ENCODE data around the gene EVI5. TPM values are rescaled to one million over a fixed set of nuclear protein-coding genes. Genes with fewer than 3 reads are reported as not detected.
"Not testable (repeated sequence)": the region's sequence is repeated elsewhere in the genome, so short reads cannot be mapped to it uniquely, and the experiment has no call there.

EVI5 gene
- total and polyA plus RNA-seq, 10 of the 15 experiments (the other 5 are each of a cell fraction or from before 2014, with no cell fraction given) = 0.27 to 6.8 (median 1.7) TPM

DNA sequence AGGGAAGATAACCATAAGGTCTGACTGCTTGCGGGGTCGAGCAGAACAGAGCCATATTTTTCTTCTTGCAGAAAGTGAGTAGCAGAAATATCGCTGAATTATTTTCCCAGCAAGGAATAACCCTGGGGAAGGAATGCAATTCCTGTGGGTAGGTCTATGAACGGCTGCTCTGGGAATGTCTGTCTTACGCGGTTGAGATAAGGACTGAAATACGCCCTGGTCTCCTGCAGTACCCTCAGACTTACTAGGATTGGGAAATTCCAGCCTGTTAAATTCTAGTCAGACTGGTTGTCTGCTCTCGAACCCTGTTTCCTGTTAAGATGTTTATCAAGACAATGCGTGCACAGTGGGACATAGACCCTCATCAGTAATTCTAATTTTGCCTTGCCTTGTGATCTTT lies 61.2 kb downstream of the EVI5 start:
- H2AFZ ChIP-seq (ENCODE audit: control insufficient read depth, low read depth, low read length); ATAC-seq; in situ Hi-C loops (cut with MboI); H3K4me2 ChIP-seq (ENCODE audit: control insufficient read depth, insufficient read depth); H3K79me2 ChIP-seq (ENCODE audit: control insufficient read depth, insufficient read depth, low read length); FAIRE-seq; RAD21 ChIA-PET (ENCODE audit: unreplicated experiment); H3K9ac ChIP-seq (ENCODE audit: control insufficient read depth, insufficient read depth, low read length); SMC1A ChIA-PET (ENCODE audit: uncharacterized antibody, unreplicated experiment); H3K36me3 ChIP-seq (ENCODE audit: control insufficient read depth in 2 of 2, insufficient read depth in 2 of 2, low read length in 1 of 2); H3K9me3 ChIP-seq (replicated peaks; ENCODE audit: control insufficient read depth, insufficient read depth, low read length); CTCF ChIA-PET; DNase-seq (ENCODE audit: low read depth, low spot score); POLR2A ChIA-PET; H4K20me1 ChIP-seq (ENCODE audit: control insufficient read depth, insufficient read depth); H3K27me3 ChIP-seq (replicated peaks in 1 of 2; ENCODE audit: control insufficient read depth in 2 of 2, insufficient read depth in 2 of 2, low read length in 1 of 2); intact Hi-C loops (cut with micrococcal nuclease; ENCODE audit: unreplicated experiment); H3K27ac ChIP-seq (ENCODE audit: control insufficient read depth, insufficient read depth); H3K4me3 ChIP-seq; BruUV-seq (replicated peaks); H3K4me1 ChIP-seq (ENCODE audit: control insufficient read depth, insufficient read depth, low read length): not testable (repeated sequence)
- WGBS (ENCODE audit: insufficient coverage, insufficient replicate concordance, low lambda C conversion rate, missing lambda C conversion rate) = 81% methylated on average over 9 of the region's 9 CpGs

DNA sequence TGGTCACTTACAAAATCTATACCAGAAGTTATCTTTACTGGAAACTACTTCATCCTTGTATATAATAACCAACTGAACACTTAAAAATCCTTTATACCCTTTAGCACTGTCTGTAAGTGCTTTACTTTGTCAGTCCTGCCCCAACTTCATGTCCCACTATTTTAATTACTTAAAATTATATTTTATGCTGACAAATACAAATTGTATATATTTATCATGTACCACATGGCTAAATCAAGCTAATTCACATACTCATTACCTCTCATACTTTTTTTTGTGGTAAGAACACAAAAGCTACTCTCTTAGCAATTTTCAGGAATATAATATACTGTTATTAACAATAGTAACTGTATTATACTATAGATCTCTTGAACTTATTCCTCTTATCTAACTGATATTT lies 63.0 kb downstream of the EVI5 start:
- Histone ChIP-seq H3K9me3 (replicated peaks; ENCODE audit: control insufficient read depth, insufficient read depth, low read length) (no peaks in the 10 kb centered on the region), H4K20me1 (ENCODE audit: control insufficient read depth, insufficient read depth) (no peaks in the 10 kb centered on the region), H2AFZ (ENCODE audit: control insufficient read depth, low read depth, low read length) (no peak overlapping the region), H3K27me3 (replicated peaks in 1 of 2; ENCODE audit: control insufficient read depth in 2 of 2, insufficient read depth in 2 of 2, low read length in 1 of 2) (no peaks in the 10 kb centered on the region), H3K4me1 (ENCODE audit: control insufficient read depth, insufficient read depth, low read length) (no peaks in the 10 kb centered on the region), H3K36me3 (ENCODE audit: control insufficient read depth in 2 of 2, insufficient read depth in 2 of 2, low read length in 1 of 2) (no peaks in the 10 kb centered on the region), H3K79me2 (ENCODE audit: control insufficient read depth, insufficient read depth, low read length) (no peaks in the 10 kb centered on the region), H3K4me2 (ENCODE audit: control insufficient read depth, insufficient read depth) (no peak overlapping the region), H3K27ac (ENCODE audit: control insufficient read depth, insufficient read depth) (no peak overlapping the region), H3K4me3 (no peak overlapping the region), H3K9ac (ENCODE audit: control insufficient read depth, insufficient read depth, low read length) (no peak overlapping the region)
- TF ChIP-seq GABPA (IDR thresholded peaks at IDR 0.05; ENCODE audit: low read depth) (no peak), HDAC6 (IDR thresholded peaks at IDR 0.05; ENCODE audit: unreplicated experiment) (no peak), DPF2 (IDR thresholded peaks at IDR 0.05) (no peak), IKZF2 (IDR thresholded peaks at IDR 0.05) (no peak)
- CTCF ChIA-PET = no interaction called here
- no TSS peak for BruUV-seq (replicated peaks)
- RAD21 ChIA-PET (ENCODE audit: unreplicated experiment) = no interaction called here
- SMC1A ChIA-PET (ENCODE audit: uncharacterized antibody, unreplicated experiment) = no interaction called here
- in situ Hi-C loops (cut with MboI) = no loop called here
- intact Hi-C loops (cut with micrococcal nuclease; ENCODE audit: unreplicated experiment) = no loop called here
- POLR2A ChIA-PET = no interaction called here
- ATAC-seq (no peak), DNase-seq (ENCODE audit: low read depth, low spot score) (no peak), FAIRE-seq (no peak)

DNA sequence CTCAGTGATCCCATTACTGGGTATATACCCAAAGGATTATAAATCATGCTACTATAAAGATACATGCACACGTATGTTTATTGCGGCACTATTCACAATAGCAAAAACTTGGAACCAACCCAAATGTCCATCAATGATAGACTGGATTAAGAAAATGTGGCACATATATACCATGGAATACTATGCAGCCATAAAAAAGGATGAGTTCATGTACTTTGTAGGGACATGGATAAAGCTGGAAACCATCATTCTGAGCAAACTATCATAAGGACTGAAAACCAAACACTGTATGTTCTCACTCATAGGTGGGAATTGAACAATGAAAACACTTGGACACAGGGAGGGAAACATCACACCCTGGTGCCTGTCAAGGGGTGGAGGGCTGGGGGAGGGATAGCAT lies 63.8 kb downstream of the EVI5 start:
- WGBS (ENCODE audit: insufficient coverage, insufficient replicate concordance, low lambda C conversion rate, missing lambda C conversion rate) = no CpG with 5 or more reads among the region's 2 CpGs
- H3K9me3 ChIP-seq (replicated peaks; ENCODE audit: control insufficient read depth, insufficient read depth, low read length); H3K27ac ChIP-seq (ENCODE audit: control insufficient read depth, insufficient read depth); H3K4me1 ChIP-seq (ENCODE audit: control insufficient read depth, insufficient read depth, low read length); DNase-seq (ENCODE audit: low read depth, low spot score); H3K4me2 ChIP-seq (ENCODE audit: control insufficient read depth, insufficient read depth); in situ Hi-C loops (cut with MboI); FAIRE-seq; SMC1A ChIA-PET (ENCODE audit: uncharacterized antibody, unreplicated experiment); BruUV-seq (replicated peaks); H3K9ac ChIP-seq (ENCODE audit: control insufficient read depth, insufficient read depth, low read length); H3K79me2 ChIP-seq (ENCODE audit: control insufficient read depth, insufficient read depth, low read length); CTCF ChIA-PET; ATAC-seq; H2AFZ ChIP-seq (ENCODE audit: control insufficient read depth, low read depth, low read length); POLR2A ChIA-PET; RAD21 ChIA-PET (ENCODE audit: unreplicated experiment); intact Hi-C loops (cut with micrococcal nuclease; ENCODE audit: unreplicated experiment); H3K27me3 ChIP-seq (replicated peaks in 1 of 2; ENCODE audit: control insufficient read depth in 2 of 2, insufficient read depth in 2 of 2, low read length in 1 of 2); H3K4me3 ChIP-seq; H3K36me3 ChIP-seq (ENCODE audit: control insufficient read depth in 2 of 2, insufficient read depth in 2 of 2, low read length in 1 of 2); H4K20me1 ChIP-seq (ENCODE audit: control insufficient read depth, insufficient read depth): not testable (repeated sequence)

DNA sequence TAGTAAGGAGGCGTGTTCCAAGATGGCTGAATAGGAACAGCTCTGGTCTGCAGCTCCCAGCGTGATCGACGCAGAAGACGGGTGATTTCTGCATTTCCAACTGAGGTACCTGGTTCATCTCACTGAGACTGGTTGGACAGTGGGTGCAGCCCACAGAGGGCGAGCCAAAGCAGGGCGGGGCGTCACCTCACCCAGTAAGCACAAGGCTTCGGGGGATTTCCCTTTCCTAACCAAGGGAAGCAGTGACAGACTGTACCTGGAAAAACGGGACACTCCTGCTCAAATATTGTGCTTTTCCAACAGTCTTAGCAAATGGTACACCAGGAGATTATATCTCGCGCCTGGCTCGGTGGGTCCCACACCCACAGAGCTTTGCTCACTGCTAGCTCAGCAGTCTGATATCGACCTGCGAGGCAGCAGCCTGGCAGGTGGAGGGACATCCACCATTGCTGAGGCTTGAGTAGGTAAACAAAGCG lies 69.4 kb downstream of the EVI5 start:
- CTCF ChIA-PET = interaction anchor here (1.4 kb wide), 1 partner anchor 10 kb away, joined by 3 read pairs; no protein-coding TSS in a partner anchor
- H2AFZ ChIP-seq (ENCODE audit: control insufficient read depth, low read depth, low read length); H3K4me1 ChIP-seq (ENCODE audit: control insufficient read depth, insufficient read depth, low read length); H3K27me3 ChIP-seq (replicated peaks in 1 of 2; ENCODE audit: control insufficient read depth in 2 of 2, insufficient read depth in 2 of 2, low read length in 1 of 2); H3K4me2 ChIP-seq (ENCODE audit: control insufficient read depth, insufficient read depth); POLR2A ChIA-PET; in situ Hi-C loops (cut with MboI); H4K20me1 ChIP-seq (ENCODE audit: control insufficient read depth, insufficient read depth); intact Hi-C loops (cut with micrococcal nuclease; ENCODE audit: unreplicated experiment); RAD21 ChIA-PET (ENCODE audit: unreplicated experiment); H3K36me3 ChIP-seq (ENCODE audit: control insufficient read depth in 2 of 2, insufficient read depth in 2 of 2, low read length in 1 of 2); H3K79me2 ChIP-seq (ENCODE audit: control insufficient read depth, insufficient read depth, low read length); H3K27ac ChIP-seq (ENCODE audit: control insufficient read depth, insufficient read depth); SMC1A ChIA-PET (ENCODE audit: uncharacterized antibody, unreplicated experiment); H3K9ac ChIP-seq (ENCODE audit: control insufficient read depth, insufficient read depth, low read length); ATAC-seq; H3K9me3 ChIP-seq (replicated peaks; ENCODE audit: control insufficient read depth, insufficient read depth, low read length); H3K4me3 ChIP-seq; DNase-seq (ENCODE audit: low read depth, low spot score); BruUV-seq (replicated peaks); FAIRE-seq: not testable (repeated sequence)
- 85% methylated on average over 15 of the region's 16 CpGs for WGBS (ENCODE audit: insufficient coverage, insufficient replicate concordance, low lambda C conversion rate, missing lambda C conversion rate)
